ENCODE results near the gene YWHAG. TPM values are rescaled to one million over a fixed set of nuclear protein-coding genes. Genes with fewer than 3 reads are reported as not detected.

The YWHAG gene
- total and polyA plus RNA-seq, 9 of the 15 experiments (the other 6 are each of a cell fraction or from before 2014, with no cell fraction given), result 30.4 to 246 (median 94.5) TPM

- TF ChIP-seq SRF (CRISPR knock-in tag; IDR thresholded peaks at IDR 0.05) (0 out of 4 replicates have a peak, but pooled peaks of 1 of the 2 experiments have one; percentile 31), ZFX (CRISPR knock-in tag; IDR thresholded peaks at IDR 0.05) (no peak), FOXA3 (CRISPR knock-in tag; conservative IDR thresholded peaks at IDR 0.05 in 1 of 2, IDR thresholded peaks at IDR 0.05 in 1 of 2) (peak; percentile 9 to 81; a peak in 2 of 4 replicates), MTF1 (CRISPR knock-in tag; IDR thresholded peaks at IDR 0.05; ENCODE audit: borderline replicate concordance) (no peak), CCNT2 (IDR thresholded peaks at IDR 0.05; ENCODE audit: borderline replicate concordance, extremely low read depth, insufficient read length, low read depth, low read length) (peak; percentile 4), XRCC3 (IDR thresholded peaks at IDR 0.05) (no peak), ZNF655 (CRISPR knock-in tag; IDR thresholded peaks at IDR 0.05) (no peak), HNRNPK (IDR thresholded peaks at IDR 0.05; ENCODE audit: low read depth, low read length, poor library complexity, severe bottlenecking) (peak; percentile 25), SAFB (IDR thresholded peaks at IDR 0.05; ENCODE audit: borderline replicate concordance, low read depth, low read length) (no peak), MCM3 (IDR thresholded peaks at IDR 0.05) (no peak), THRB (CRISPR knock-in tag; conservative IDR thresholded peaks at IDR 0.05) (no peak), TEAD4 (IDR thresholded peaks at IDR 0.05; ENCODE audit: low read length) (peak; percentile 86), TEAD4 (CRISPR knock-in tag; IDR thresholded peaks at IDR 0.05; ENCODE audit: borderline replicate concordance) (no peak), ETV5 (CRISPR knock-in tag; IDR thresholded peaks at IDR 0.05; ENCODE audit: low read depth) (peak; percentile 36; the same call in 1 of the 2 replicates), POLR3G (IDR thresholded peaks at IDR 0.05; ENCODE audit: extremely low read depth, insufficient read length, insufficient replicate concordance) (no peak), HLTF (IDR thresholded peaks at IDR 0.05) (no peak), RBM17 (IDR thresholded peaks at IDR 0.05; ENCODE audit: borderline replicate concordance, low read depth, low read length) (no peak), DEAF1 (CRISPR knock-in tag; IDR thresholded peaks at IDR 0.05) (no peak)
- TF ChIP-seq, protein P1, sequence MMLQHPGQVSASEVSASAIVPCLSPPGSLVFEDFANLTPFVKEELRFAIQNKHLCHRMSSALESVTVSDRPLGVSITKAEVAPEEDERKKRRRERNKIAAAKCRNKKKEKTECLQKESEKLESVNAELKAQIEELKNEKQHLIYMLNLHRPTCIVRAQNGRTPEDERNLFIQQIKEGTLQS (IDR thresholded peaks at IDR 0.05), result no peak
- TF ChIP-seq, protein P1 (CRISPR knock-in tag; conservative IDR thresholded peaks at IDR 0.05), result no peak
- TF ChIP-seq, protein P2, sequence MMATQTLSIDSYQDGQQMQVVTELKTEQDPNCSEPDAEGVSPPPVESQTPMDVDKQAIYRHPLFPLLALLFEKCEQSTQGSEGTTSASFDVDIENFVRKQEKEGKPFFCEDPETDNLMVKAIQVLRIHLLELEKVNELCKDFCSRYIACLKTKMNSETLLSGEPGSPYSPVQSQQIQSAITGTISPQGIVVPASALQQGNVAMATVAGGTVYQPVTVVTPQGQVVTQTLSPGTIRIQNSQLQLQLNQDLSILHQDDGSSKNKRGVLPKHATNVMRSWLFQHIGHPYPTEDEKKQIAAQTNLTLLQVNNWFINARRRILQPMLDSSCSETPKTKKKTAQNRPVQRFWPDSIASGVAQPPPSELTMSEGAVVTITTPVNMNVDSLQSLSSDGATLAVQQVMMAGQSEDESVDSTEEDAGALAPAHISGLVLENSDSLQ (IDR thresholded peaks at IDR 0.05), result no peak
These were observed 31.2 kb downstream of the YWHAG start (continued) for GRCh38 chr7:76327610-76328009.
